HG03064 (cell line): ENCODE results near the gene JMJD1C.
"Not testable (repeated sequence)": the region's sequence is repeated elsewhere in the genome, so short reads cannot be mapped to it uniquely, and the experiment has no call there.

Experiments
- ATAC-seq: cut with Tn5 transposase; IDR thresholded peaks from one replicate; pipeline ENCODE4 v1.9.1; 2021; ENCODE audit warnings: low read depth; ENCODE audit not compliant: unreplicated experiment

JMJD1C gene

GRCh38 chr10:63413429-63413828 lies 52.3 kb downstream of the JMJD1C start:
- no peak for ATAC-seq

GRCh38 chr10:63412304-63412703 lies 53.5 kb downstream of the JMJD1C start:
- ATAC-seq, result no peak

- ATAC-seq, result no peak
Measured at GRCh38 chr10:63410633-63411032, 55.1 kb downstream of the JMJD1C start.

GRCh38 chr10:63409465-63410027 lies 56.2 kb downstream of the JMJD1C start:
- no peak for ATAC-seq

GRCh38 chr10:63407136-63407662 lies 58.6 kb downstream of the JMJD1C start:
- ATAC-seq, result no peak

- ATAC-seq, result no peak
Measured at GRCh38 chr10:63396133-63396761, 69.5 kb downstream of the JMJD1C start.

- no peak for ATAC-seq
Measured at GRCh38 chr10:63393050-63393449, 72.7 kb downstream of the JMJD1C start.

- ATAC-seq, result no peak
Measured at GRCh38 chr10:63392224-63392623, 73.6 kb downstream of the JMJD1C start.

GRCh38 chr10:63391812-63392211 lies 74.0 kb downstream of the JMJD1C start:
- no peak for ATAC-seq

- ATAC-seq, result no peak
Measured at GRCh38 chr10:63390521-63390920, 75.3 kb downstream of the JMJD1C start.

GRCh38 chr10:63388421-63389031 lies 77.3 kb downstream of the JMJD1C start:
- no peak for ATAC-seq

GRCh38 chr10:63385254-63385653 lies 80.5 kb downstream of the JMJD1C start:
- ATAC-seq, result no peak

- ATAC-seq, result no peak
Measured at GRCh38 chr10:63384675-63385074, 81.1 kb downstream of the JMJD1C start.

- no peak for ATAC-seq
Measured at GRCh38 chr10:63384001-63384400, 81.8 kb downstream of the JMJD1C start.

GRCh38 chr10:63383141-63383540 lies 82.6 kb downstream of the JMJD1C start:
- ATAC-seq, result no peak

- ATAC-seq, result no peak
Measured at GRCh38 chr10:63382066-63382465, 83.7 kb downstream of the JMJD1C start.

GRCh38 chr10:63377305-63377661 lies 88.5 kb downstream of the JMJD1C start:
- ATAC-seq, result not testable (repeated sequence)

GRCh38 chr10:63376560-63377304 lies 89.0 kb downstream of the JMJD1C start:
- ATAC-seq, result peak; percentile 93

GRCh38 chr10:63375859-63376258 lies 89.9 kb downstream of the JMJD1C start:
- no peak for ATAC-seq

- no peak for ATAC-seq
Measured at GRCh38 chr10:63375458-63375857, 90.3 kb downstream of the JMJD1C start.

- ATAC-seq, result no peak
Measured at GRCh38 chr10:63374991-63375390, 90.8 kb downstream of the JMJD1C start.
